GM12873 (cell line): ENCODE data around the gene CD9.

Experiments used
- CTCF ChIP-seq: IDR thresholded peaks from 2 replicates; pipeline ENCODE4 v1.5.1; 2012; ENCODE audit warnings: low read depth, mild to moderate bottlenecking, moderate library complexity, low read length, control low read depth; ENCODE audit not compliant: insufficient read depth; ENCODE audit errors: missing control alignments

CD9 gene

GRCh38 chr12:6207259-6207925 is 7.2 kb downstream of the CD9 start:
- TF ChIP-seq CTCF: no peak

- no peak for TF ChIP-seq CTCF
Observed at GRCh38 chr12:6208130-6208529, 7.9 kb downstream of the CD9 start.

- TF ChIP-seq CTCF: no peak
Observed at GRCh38 chr12:6211421-6211869, 11.2 kb downstream of the CD9 start.

- no peak for TF ChIP-seq CTCF
Observed at GRCh38 chr12:6212086-6212485, 11.9 kb downstream of the CD9 start.

- TF ChIP-seq CTCF: no peak
Observed at GRCh38 chr12:6213969-6214368, 13.8 kb downstream of the CD9 start.

GRCh38 chr12:6214633-6215032 is 14.4 kb downstream of the CD9 start:
- TF ChIP-seq CTCF: no peak

GRCh38 chr12:6215120-6215807 is 15.1 kb downstream of the CD9 start:
- no peak for TF ChIP-seq CTCF
